Transverse colon (tissue), 4 donors: ENCODE data around the gene CLPSL1. TPM values are rescaled to one million over a fixed set of nuclear protein-coding genes. Genes with fewer than 3 reads are reported as not detected.

ENCODE experiments used
- DNase-seq: peaks from one replicate; pipeline ENCODE4 v3.0.0-alpha.2; 2019
- H3K27ac ChIP-seq, 4 donors: fragments of 200-600 bp; sonication (generic); 2 replicates each; pipeline ENCODE4 v1.5.1; 2016 to 2018; ENCODE audit warnings: inconsistent platforms in 4 of 4
- H3K27me3 ChIP-seq: fragments of 200-600 bp; sonication (generic); 2 replicates; pipeline ENCODE4 v1.5.1; 2017; ENCODE audit warnings: inconsistent platforms
- H3K36me3 ChIP-seq, 4 donors: fragments of 200-600 bp; sonication (generic); 2 replicates each; pipeline ENCODE4 v1.5.1; 2017 to 2019; ENCODE audit warnings: inconsistent platforms in 4 of 4
- H3K4me1 ChIP-seq, 4 donors: fragments of 200-600 bp; sonication (generic); 2 replicates each; pipeline ENCODE4 v1.5.1; 2017 to 2020; ENCODE audit warnings: inconsistent platforms in 4 of 4
- H3K4me3 ChIP-seq, 4 donors: fragments of 200-600 bp; sonication (generic); 1 replicate in 1 of 4; 2 replicates in 3 of 4; pipeline versions ENCODE4 v1.5.1 to v1.6.1; 2017 to 2019; ENCODE audit warnings: inconsistent platforms in 4 of 4
- H3K9me3 ChIP-seq, 2 donors: fragments of 200-600 bp; sonication (generic); 2 replicates each; pipeline ENCODE4 v1.5.1; 2017 to 2019; ENCODE audit warnings: inconsistent platforms in 2 of 2
- CTCF ChIP-seq, 5 experiments: fragments of 200-600 bp in 3 of 5; fragments of 450-650 bp in 2 of 5; sonication (generic) in 3 of 5; IDR thresholded peaks; 1 replicate in 2 of 5; 2 replicates in 3 of 5; pipeline ENCODE4 v1.5.1; 2016 to 2017; ENCODE audit warnings: antibody characterized with exemption in 5 of 5, inconsistent platforms in 3 of 5, mild to moderate bottlenecking in 2 of 5, moderate library complexity in 1 of 5
- EP300 ChIP-seq: sonication (generic); formaldehyde crosslinking; IDR thresholded peaks from one replicate; pipeline ENCODE4 v1.6.1; 2017; ENCODE audit warnings: antibody characterized with exemption, low read depth
- POLR2A ChIP-seq: fragments of 450-650 bp; IDR thresholded peaks from one replicate; pipeline ENCODE4 v1.6.1; 2016; ENCODE audit warnings: antibody characterized with exemption, mild to moderate bottlenecking, moderate library complexity
- POLR2AphosphoS5 ChIP-seq, 3 donors: sonication (generic); formaldehyde crosslinking; IDR thresholded peaks; one replicate each; pipeline ENCODE4 v1.6.1; 2016; ENCODE audit warnings: antibody characterized with exemption in 3 of 3
- WGBS, 2 donors: methylation state at CpG; one replicate each; pipeline ENCODE4 v1.1.5; 2018; ENCODE audit warnings: low coverage in 1 of 2; 5-methylcytosine and 5-hydroxymethylcytosine counted together
- in situ Hi-C, 4 donors: fragments of 200-750 bp; cut with MboI; loops; one replicate each; pipeline versions ENCODE4 v1.15.0 to v1.15.1; 2017; ENCODE audit warnings: low sequenced_read_pairs in 3 of 4, low pct_ligation_motif_present in 1 of 4, low pct_unique_long_range_greater_than_20kb in 1 of 4
- intact Hi-C: fragments of 100-400 bp; cut with DNase I; formaldehyde crosslinking; loops from one replicate; pipeline ENCODE4 v1.15.1; 2023; ENCODE audit warnings: low total_unique reads
- total RNA-seq, 4 donors: library from RNA; depleted of rRNA; stranded (reverse); fragments of >200 nt; gene quantifications; one replicate each; pipeline ENCODE4 v1.1.0, GENCODE V29; 2016

CLPSL1 gene
- total RNA-seq, 4 donors from 2014 or later = not detected

GRCh38 chr6:35737413-35738211, 43.2 kb upstream of the CLPSL1 start:
- TF ChIP-seq POLR2AphosphoS5 (IDR thresholded peaks at IDR 0.05) = peak in 2 of 3 donors; percentile 22 to 32
- TF ChIP-seq CTCF (IDR thresholded peaks at IDR 0.05) = peak; percentile 87 to 98 (median 89)
- TF ChIP-seq EP300 = no peak
- no peaks in the 10 kb centered on the region for H3K9me3 ChIP-seq
- in situ Hi-C loops (loop anchor here (5.0 to 25.0 kb wide), 5 partner anchors 153 to 400 kb away; partner anchors contain the start of gene PPARD (in 1 of the 4)), intact Hi-C loops (loop anchor here (5.0 kb wide), 1 partner anchor 155 kb away; no protein-coding TSS in a partner anchor)
- H3K27me3 ChIP-seq = no peaks in the 10 kb centered on the region
- H3K36me3 ChIP-seq = no peaks in the 10 kb centered on the region
- DNase-seq = no peak
- no peak overlapping the region for H3K4me3 ChIP-seq
- WGBS, 2 donors = 5 to 63% methylated on average over 2 to 16 of the region's 16 CpGs
- H3K4me1 ChIP-seq = peaks cover 20 to 54% (median 38%) of the 10 kb centered on the region in 4 donors
- H3K27ac ChIP-seq = no peak overlapping the region

GRCh38 chr6:35739645-35740524, 40.9 kb upstream of the CLPSL1 start:
- TF ChIP-seq POLR2AphosphoS5 (IDR thresholded peaks at IDR 0.05) (no peak), CTCF (IDR thresholded peaks at IDR 0.05) (peak in 2 of 5 experiments; percentile 28 to 32)

GRCh38 chr6:35742842-35743241, 38.0 kb upstream of the CLPSL1 start:
- no peaks in the 10 kb centered on the region for H3K36me3 ChIP-seq
- H3K27ac ChIP-seq = no peak overlapping the region
- in situ Hi-C loops = loop anchor here in 2 of 4 donors (5.0 to 25.0 kb wide), 2 partner anchors 221 to 406 kb away; partner anchors contain the start of gene PPARD (in 1 of the 2)
- intact Hi-C loops = no loop called here
- WGBS, 2 donors = 65 to 100% methylated on average over 1 to 8 of the region's 8 CpGs
- no peak for TF ChIP-seq CTCF (IDR thresholded peaks at IDR 0.05)
- no peak for TF ChIP-seq POLR2A
- no peak for TF ChIP-seq EP300
- TF ChIP-seq POLR2AphosphoS5 (IDR thresholded peaks at IDR 0.05) = no peak
- H3K27me3 ChIP-seq = no peaks in the 10 kb centered on the region
- peaks cover 0 to 13% (median 3%) of the 10 kb centered on the region in 4 donors for H3K4me1 ChIP-seq
- no peaks in the 10 kb centered on the region for H3K9me3 ChIP-seq
- DNase-seq = no peak
- H3K4me3 ChIP-seq = no peak overlapping the region

More at GRCh38 chr6:35739645-35740524, 40.9 kb upstream of the CLPSL1 start:
- Histone ChIP-seq H3K9me3 (no peaks in the 10 kb centered on the region), H3K27ac (peak overlapping the region; percentile 2 to 50 (median 16)), H3K27me3 (no peaks in the 10 kb centered on the region), H3K4me3 (no peak overlapping the region), H3K4me1 (peaks cover 4 to 34% (median 21%) of the 10 kb centered on the region in 4 donors), H3K36me3 (no peaks in the 10 kb centered on the region)
- 68 to 74% methylated on average over 4 to 5 of the region's 5 CpGs for WGBS, 2 donors
- intact Hi-C loops (loop anchor here (5.0 kb wide), 1 partner anchor 158 kb away; no protein-coding TSS in a partner anchor), in situ Hi-C loops (loop anchor here (5.0 to 25.0 kb wide), 5 partner anchors 155 to 403 kb away; partner anchors contain the start of gene PPARD (in 1 of the 4))
- no peak for DNase-seq

DNA sequence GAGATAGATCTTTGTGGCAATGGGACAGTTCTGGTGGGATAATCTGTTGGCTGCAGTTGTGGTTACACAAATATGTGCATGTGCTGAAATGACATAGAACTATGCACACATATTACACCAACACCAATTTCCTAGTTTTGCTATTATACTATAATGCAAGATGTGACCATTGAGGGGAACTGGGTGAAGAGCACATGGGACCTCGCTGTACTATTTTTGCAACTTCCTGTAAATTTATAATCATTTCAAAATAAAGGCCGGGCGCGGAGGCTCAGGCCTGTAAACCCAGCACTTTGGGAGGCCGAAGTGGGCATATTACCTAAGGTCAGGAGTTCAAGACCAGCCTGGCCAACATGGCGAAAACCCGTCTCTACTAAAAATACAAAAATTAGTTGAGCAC, 35.3 kb upstream of the CLPSL1 start:
- DNase-seq = no peak

More for the DNA sequence above, 35.3 kb upstream of the CLPSL1 start:
- H3K27me3 ChIP-seq = no peaks in the 10 kb centered on the region
- TF ChIP-seq EP300 (no peak), POLR2AphosphoS5 (IDR thresholded peaks at IDR 0.05) (no peak)
- 96% methylated on average over 7 of the region's 7 CpGs; no CpG with 5 or more reads in 1 of the 2 donors for WGBS, 2 donors
- H3K4me1 ChIP-seq = peaks cover 0 to under 1% (median under 1%) of the 10 kb centered on the region in 4 donors
- in situ Hi-C loops (loop anchor here in 1 of 4 donors (25.0 kb wide), 1 partner anchor 408 kb away; the partner anchor contains the start of gene PPARD), intact Hi-C loops (no loop called here)
- no peaks in the 10 kb centered on the region for H3K9me3 ChIP-seq
- H3K4me3 ChIP-seq = no peak overlapping the region
- no peaks in the 10 kb centered on the region for H3K36me3 ChIP-seq
- no peak overlapping the region for H3K27ac ChIP-seq
